Measurements from ENCODE around the gene SCARB1.
A peak's percentile ranks its signal among the peaks of the same experiment; 100 is the strongest.
"Not testable (repeated sequence)": the region's sequence is repeated elsewhere in the genome, so short reads cannot be mapped to it uniquely, and the experiment has no call there.

SCARB1 gene

GRCh38 chr12:124883263-124884130 is 19.8 kb upstream of the SCARB1 start:
- FAIRE-seq = no peak

- FAIRE-seq = no peak
Measured at GRCh38 chr12:124881123-124881522, 17.5 kb upstream of the SCARB1 start.

GRCh38 chr12:124880335-124880734 is 16.7 kb upstream of the SCARB1 start:
- not testable (repeated sequence) for FAIRE-seq

- FAIRE-seq = no peak
Measured at GRCh38 chr12:124878795-124879516, 15.3 kb upstream of the SCARB1 start.

GRCh38 chr12:124877423-124877822 is 13.8 kb upstream of the SCARB1 start:
- no peak for FAIRE-seq

- FAIRE-seq = no peak
Measured at GRCh38 chr12:124876171-124876570, 12.5 kb upstream of the SCARB1 start.

- FAIRE-seq = peak; percentile 31
Measured at GRCh38 chr12:124875803-124876132, 12.1 kb upstream of the SCARB1 start.

GRCh38 chr12:124874988-124875802 is 11.5 kb upstream of the SCARB1 start:
- no peak for FAIRE-seq

GRCh38 chr12:124874188-124874587 is 10.5 kb upstream of the SCARB1 start:
- no peak for FAIRE-seq

- FAIRE-seq = no peak
Measured at GRCh38 chr12:124872068-124872719, 8.5 kb upstream of the SCARB1 start.

- FAIRE-seq = no peak
Measured at GRCh38 chr12:124871297-124871696, 7.6 kb upstream of the SCARB1 start.

GRCh38 chr12:124870515-124870914 is 6.9 kb upstream of the SCARB1 start:
- no peak for FAIRE-seq

- FAIRE-seq = no peak
Measured at GRCh38 chr12:124869059-124869665, 5.5 kb upstream of the SCARB1 start.

- FAIRE-seq = no peak
Measured at GRCh38 chr12:124868252-124869058, 4.8 kb upstream of the SCARB1 start.

- no peak for FAIRE-seq
Measured at GRCh38 chr12:124867401-124867930, 3.8 kb upstream of the SCARB1 start.

- FAIRE-seq = no peak
Measured at GRCh38 chr12:124866883-124867400, 3.3 kb upstream of the SCARB1 start.

- no peak for FAIRE-seq
Measured at GRCh38 chr12:124866195-124866882, 2.7 kb upstream of the SCARB1 start.

GRCh38 chr12:124865728-124866127 is 2.1 kb upstream of the SCARB1 start:
- no peak for FAIRE-seq

- no peak for FAIRE-seq
Measured at GRCh38 chr12:124864326-124864752, 675 bp upstream of the SCARB1 start.

- FAIRE-seq = no peak
Measured at GRCh38 chr12:124862768-124863415, 772 bp downstream of the SCARB1 start.

Measured in endometrium (tissue), 2 donors.